Effector memory CD4-positive, alpha-beta T cell (primary cell): ENCODE measurements around the gene FANCE.
"Not testable (repeated sequence)": the region's sequence is repeated elsewhere in the genome, so short reads cannot be mapped to it uniquely, and the experiment has no call there.

Experiments used
- DNase-seq, 3 donors: peaks; one replicate each; pipeline ENCODE4 v3.0.0-alpha.2; 2020
- H3K27ac ChIP-seq: 2 replicates; pipeline ENCODE4 v1.7.0; 2013; ENCODE audit warnings: mild to moderate bottlenecking, low read length, moderate library complexity; ENCODE audit not compliant: insufficient read depth, poor library complexity, severe bottlenecking
- H3K27me3 ChIP-seq: replicated peaks from 2 replicates; pipeline ENCODE4 v1.7.0; 2013; ENCODE audit warnings: mild to moderate bottlenecking, low read length; ENCODE audit not compliant: insufficient read depth, control insufficient read depth, poor library complexity, severe bottlenecking
- H3K36me3 ChIP-seq: 2 replicates; pipeline ENCODE4 v1.7.0; 2013; ENCODE audit warnings: mild to moderate bottlenecking, low read length, moderate library complexity; ENCODE audit not compliant: control insufficient read depth, insufficient read depth
- H3K4me1 ChIP-seq: 2 replicates; pipeline ENCODE4 v1.7.0; 2013; ENCODE audit warnings: low read length, mild to moderate bottlenecking; ENCODE audit not compliant: control insufficient read depth, insufficient read depth, poor library complexity, severe bottlenecking
- H3K4me3 ChIP-seq: 2 replicates; pipeline ENCODE4 v1.7.0; 2013; ENCODE audit warnings: low read length, low read depth, mild to moderate bottlenecking; ENCODE audit not compliant: insufficient read depth, poor library complexity, severe bottlenecking
- H3K9me3 ChIP-seq: 2 replicates; pipeline ENCODE4 v1.7.0; 2013; ENCODE audit warnings: mild to moderate bottlenecking, low read length, moderate library complexity; ENCODE audit not compliant: control insufficient read depth

The FANCE gene

DNA sequence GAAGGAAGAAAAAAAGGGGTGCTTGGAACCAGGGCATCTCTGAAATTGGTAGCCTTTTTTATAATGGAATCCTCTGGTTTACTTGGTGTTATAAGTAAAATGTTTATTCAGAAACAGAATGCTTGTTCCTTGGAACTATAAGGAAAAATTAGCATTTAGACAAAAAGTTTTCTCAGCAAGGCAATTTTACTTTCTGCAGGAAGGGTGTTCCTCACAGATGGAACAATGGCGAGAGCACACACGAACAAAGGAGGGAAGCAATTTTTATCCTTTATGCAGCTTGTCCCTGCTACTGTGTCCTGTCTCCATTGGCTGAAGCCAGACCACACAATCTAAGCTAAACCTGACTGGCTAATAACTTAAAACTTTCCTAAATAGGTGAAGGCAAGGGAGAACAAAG, 22.7 kb upstream of the FANCE start:
- no peak overlapping the region for H3K27ac ChIP-seq
- no peak for DNase-seq
- H3K4me3 ChIP-seq: no peak overlapping the region
- H3K27me3 ChIP-seq: no peaks in the 10 kb centered on the region
- peaks cover 21% of the 10 kb centered on the region for H3K36me3 ChIP-seq
- H3K9me3 ChIP-seq: peaks cover 4% of the 10 kb centered on the region
- no peaks in the 10 kb centered on the region for H3K4me1 ChIP-seq

DNA sequence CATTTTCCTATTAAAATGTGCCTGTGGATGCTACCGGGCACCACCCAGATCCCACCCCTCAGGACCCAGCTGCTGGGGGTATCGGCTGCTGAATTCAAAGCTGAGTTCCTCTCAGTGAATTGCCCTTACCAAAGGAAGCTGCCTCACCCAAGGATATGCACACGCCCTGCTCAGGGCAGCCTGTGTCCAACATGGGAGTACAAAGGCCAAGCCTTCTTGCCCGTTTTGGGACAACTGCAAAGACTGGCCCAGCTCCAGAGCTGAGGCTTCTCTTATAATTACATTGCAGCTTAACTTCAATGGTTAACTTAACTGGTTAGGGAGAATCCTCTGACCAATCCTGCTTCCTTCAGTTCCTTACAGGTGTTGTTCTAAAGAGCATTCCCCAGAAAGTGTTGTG, 19.8 kb upstream of the FANCE start:
- no peak overlapping the region for H3K4me3 ChIP-seq
- no peak for DNase-seq
- no peaks in the 10 kb centered on the region for H3K4me1 ChIP-seq
- no peak overlapping the region for H3K27ac ChIP-seq
- H3K36me3 ChIP-seq: no peaks in the 10 kb centered on the region
- H3K27me3 ChIP-seq: no peaks in the 10 kb centered on the region
- peaks cover 4% of the 10 kb centered on the region for H3K9me3 ChIP-seq

DNA sequence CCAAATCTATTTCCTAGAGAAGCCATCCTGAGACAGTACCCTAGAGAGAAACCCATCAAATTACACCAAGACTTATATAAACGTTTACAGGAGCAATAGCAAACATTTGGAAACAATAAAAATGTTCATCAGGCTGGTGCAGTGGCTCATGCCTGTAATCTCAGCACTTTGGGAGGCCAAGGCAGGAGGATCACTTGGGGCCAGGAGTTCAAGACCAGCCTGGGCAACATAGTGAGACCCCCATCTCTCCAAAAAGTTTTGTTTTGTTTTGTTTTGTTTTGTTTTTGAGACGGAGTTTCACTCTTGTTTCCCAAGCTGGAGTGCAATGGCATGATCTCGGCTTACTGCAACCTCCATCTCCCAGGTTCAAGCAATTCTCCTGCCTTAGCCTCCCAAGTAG, 19.4 kb upstream of the FANCE start:
- H3K9me3 ChIP-seq, H3K4me1 ChIP-seq, H3K36me3 ChIP-seq, H3K27ac ChIP-seq, H3K4me3 ChIP-seq, H3K27me3 ChIP-seq, DNase-seq: not testable (repeated sequence)

GRCh38 chr6:35435074-35435837, 16.9 kb upstream of the FANCE start:
- Histone ChIP-seq H3K9me3 (no peaks in the 10 kb centered on the region), H3K4me1 (no peaks in the 10 kb centered on the region), H3K27me3 (no peaks in the 10 kb centered on the region), H3K4me3 (no peak overlapping the region), H3K27ac (no peak overlapping the region), H3K36me3 (no peaks in the 10 kb centered on the region)
- no peak for DNase-seq

DNA sequence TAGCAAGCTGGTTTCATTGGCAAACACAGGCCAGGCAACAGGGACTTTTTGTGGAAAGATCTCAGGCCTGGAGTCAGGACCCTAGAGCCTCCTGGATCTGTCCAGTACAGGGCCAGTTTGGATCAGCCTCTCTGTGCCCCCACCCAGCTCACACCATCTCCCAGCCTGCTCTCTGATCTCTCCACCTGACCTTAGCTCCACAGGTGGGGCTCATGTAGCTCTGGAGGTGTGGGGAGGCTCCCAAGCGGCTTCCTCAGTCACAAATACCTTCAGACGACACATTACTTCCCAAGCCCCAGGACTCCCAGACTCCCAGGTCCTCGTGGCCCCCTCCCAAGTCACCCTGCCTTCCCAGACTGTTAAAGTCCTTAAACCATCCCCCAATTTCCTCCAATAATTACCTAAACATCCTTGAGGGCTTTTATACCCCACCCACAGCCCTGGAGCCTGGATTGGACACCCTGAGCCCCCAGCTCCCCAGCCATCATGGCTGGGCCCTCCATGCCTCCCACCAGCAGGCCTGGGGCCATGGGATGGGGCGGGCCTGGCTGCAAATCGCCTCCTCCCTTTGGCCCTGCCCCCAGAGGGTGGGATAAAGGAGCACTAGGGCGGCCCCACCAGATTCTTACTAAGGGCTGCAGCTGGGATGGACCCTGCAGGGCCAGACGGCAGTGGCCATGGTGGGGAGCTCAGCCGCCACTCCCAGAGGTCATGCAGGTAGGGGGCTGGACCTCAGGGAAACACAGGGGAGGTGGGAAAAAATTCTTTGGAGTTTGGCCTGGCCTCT, 15.9 kb upstream of the FANCE start:
- Histone ChIP-seq H3K9me3 (no peaks in the 10 kb centered on the region), H3K36me3 (no peaks in the 10 kb centered on the region), H3K4me3 (no peak overlapping the region), H3K27me3 (no peaks in the 10 kb centered on the region), H3K27ac (no peak overlapping the region), H3K4me1 (no peaks in the 10 kb centered on the region)
- DNase-seq: no peak

DNA sequence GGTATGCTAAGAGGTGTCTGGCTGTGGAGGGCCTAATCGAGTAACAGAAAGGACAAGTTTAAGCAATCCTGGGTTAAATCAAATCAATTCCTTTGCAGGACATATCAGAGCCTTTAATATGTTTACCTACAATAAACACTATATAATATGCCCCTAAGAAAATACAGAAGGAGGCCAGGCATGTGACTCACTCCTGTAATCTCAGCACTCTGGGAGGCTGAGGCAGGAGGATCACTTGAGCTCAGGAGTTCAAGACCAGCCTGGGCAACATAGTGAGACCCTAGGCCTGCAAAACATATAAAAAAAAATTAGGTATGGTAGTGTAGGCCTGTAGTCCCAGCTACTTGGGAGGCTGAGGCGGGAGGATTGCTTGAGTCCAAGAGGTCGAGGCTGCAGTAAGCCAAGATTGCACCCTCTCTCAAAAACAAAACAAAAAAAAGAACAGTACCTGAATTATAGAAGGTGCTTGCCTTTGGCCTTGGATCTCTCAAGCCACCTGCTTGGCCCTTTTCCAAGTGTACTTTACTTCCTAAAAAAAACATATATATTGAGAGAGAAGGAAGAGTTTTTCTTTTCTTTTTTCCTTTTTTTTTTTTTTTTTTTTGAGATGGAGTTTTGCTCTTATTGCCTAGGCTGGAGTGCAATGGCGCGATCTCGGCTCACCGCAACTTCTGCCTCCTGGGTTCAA, 13.6 kb upstream of the FANCE start:
- DNase-seq, H3K4me3 ChIP-seq, H3K4me1 ChIP-seq, H3K36me3 ChIP-seq, H3K27ac ChIP-seq, H3K9me3 ChIP-seq, H3K27me3 ChIP-seq: not testable (repeated sequence)

GRCh38 chr6:35439308-35439707, 12.8 kb upstream of the FANCE start:
- H3K4me3 ChIP-seq: no peak overlapping the region
- H3K4me1 ChIP-seq: no peaks in the 10 kb centered on the region
- no peaks in the 10 kb centered on the region for H3K27me3 ChIP-seq
- no peaks in the 10 kb centered on the region for H3K36me3 ChIP-seq
- H3K27ac ChIP-seq: no peak overlapping the region
- DNase-seq: no peak
- no peaks in the 10 kb centered on the region for H3K9me3 ChIP-seq

GRCh38 chr6:35441205-35441604, 10.9 kb upstream of the FANCE start:
- H3K4me3 ChIP-seq: no peak overlapping the region
- DNase-seq: no peak
- H3K27me3 ChIP-seq: no peaks in the 10 kb centered on the region
- no peak overlapping the region for H3K27ac ChIP-seq
- H3K4me1 ChIP-seq: no peaks in the 10 kb centered on the region
- no peaks in the 10 kb centered on the region for H3K9me3 ChIP-seq
- no peaks in the 10 kb centered on the region for H3K36me3 ChIP-seq

GRCh38 chr6:35441642-35442041, 10.5 kb upstream of the FANCE start:
- H3K4me1 ChIP-seq: no peaks in the 10 kb centered on the region
- no peak for DNase-seq
- no peak overlapping the region for H3K4me3 ChIP-seq
- H3K9me3 ChIP-seq: no peaks in the 10 kb centered on the region
- no peaks in the 10 kb centered on the region for H3K36me3 ChIP-seq
- H3K27ac ChIP-seq: no peak overlapping the region
- no peaks in the 10 kb centered on the region for H3K27me3 ChIP-seq

DNA sequence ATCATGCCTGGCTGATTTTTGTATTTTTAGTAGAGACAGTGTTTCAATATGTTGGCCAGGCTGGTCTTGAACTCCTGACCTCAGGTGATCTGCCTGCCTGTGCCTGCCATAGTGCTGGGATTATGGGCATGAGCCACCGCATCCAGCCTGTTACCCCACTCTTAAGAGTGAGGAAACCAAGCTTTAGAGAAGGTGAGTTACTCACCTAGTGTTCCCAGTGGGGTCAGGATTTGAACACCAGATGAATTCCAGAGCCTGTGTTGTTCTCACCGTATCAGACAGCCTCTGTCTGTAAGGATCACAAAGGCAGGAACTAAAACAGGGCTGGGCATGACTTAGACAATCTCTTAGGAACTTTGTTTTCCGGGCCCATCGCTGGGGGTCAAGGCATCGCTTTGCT, 9.4 kb upstream of the FANCE start:
- no peak for DNase-seq
- Histone ChIP-seq H3K27ac (no peak overlapping the region), H3K36me3 (no peaks in the 10 kb centered on the region), H3K4me1 (no peaks in the 10 kb centered on the region), H3K4me3 (no peak overlapping the region), H3K9me3 (no peaks in the 10 kb centered on the region), H3K27me3 (no peaks in the 10 kb centered on the region)
